C4-2B (cell line): ENCODE measurements around the gene TMBIM1.

Experiments
- ZFX ChIP-seq: fragments of 450-650 bp; IDR thresholded peaks from 2 replicates; pipeline ENCODE4 v1.6.1; 2017
- TF ChIP-seq, protein P1 (sequence below): fragments of 450-650 bp; conservative IDR thresholded peaks from 2 replicates; pipeline ENCODE4 v1.5.1; 2017; ENCODE audit warnings: mild to moderate bottlenecking

DNA sequence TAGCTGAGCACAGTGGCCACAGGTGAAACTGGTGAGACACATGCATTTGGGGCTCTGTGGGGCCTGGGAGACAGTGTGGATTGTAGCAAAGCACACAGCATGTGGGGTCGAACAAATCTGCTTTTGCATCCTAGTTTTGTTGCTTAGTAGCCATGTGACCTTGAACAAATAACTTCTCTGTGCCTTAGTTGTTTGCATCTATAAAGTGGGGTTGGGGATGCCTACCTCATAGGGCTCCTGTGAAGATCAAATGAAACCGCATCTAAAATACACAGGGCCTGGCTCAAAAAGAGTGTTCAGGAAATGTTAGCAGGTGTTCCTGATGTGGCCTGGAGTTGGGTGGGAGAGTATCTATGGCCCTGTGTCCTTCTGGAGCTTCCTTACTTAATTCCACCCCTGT lies 34.0 kb upstream of the TMBIM1 start:
- TF ChIP-seq, protein P1, sequence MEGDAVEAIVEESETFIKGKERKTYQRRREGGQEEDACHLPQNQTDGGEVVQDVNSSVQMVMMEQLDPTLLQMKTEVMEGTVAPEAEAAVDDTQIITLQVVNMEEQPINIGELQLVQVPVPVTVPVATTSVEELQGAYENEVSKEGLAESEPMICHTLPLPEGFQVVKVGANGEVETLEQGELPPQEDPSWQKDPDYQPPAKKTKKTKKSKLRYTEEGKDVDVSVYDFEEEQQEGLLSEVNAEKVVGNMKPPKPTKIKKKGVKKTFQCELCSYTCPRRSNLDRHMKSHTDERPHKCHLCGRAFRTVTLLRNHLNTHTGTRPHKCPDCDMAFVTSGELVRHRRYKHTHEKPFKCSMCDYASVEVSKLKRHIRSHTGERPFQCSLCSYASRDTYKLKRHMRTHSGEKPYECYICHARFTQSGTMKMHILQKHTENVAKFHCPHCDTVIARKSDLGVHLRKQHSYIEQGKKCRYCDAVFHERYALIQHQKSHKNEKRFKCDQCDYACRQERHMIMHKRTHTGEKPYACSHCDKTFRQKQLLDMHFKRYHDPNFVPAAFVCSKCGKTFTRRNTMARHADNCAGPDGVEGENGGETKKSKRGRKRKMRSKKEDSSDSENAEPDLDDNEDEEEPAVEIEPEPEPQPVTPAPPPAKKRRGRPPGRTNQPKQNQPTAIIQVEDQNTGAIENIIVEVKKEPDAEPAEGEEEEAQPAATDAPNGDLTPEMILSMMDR: no peak
- no peak for TF ChIP-seq ZFX
